Posterior vena cava (tissue), 2 donors: ENCODE measurements around the gene ERC2. TPM values are rescaled to one million over a fixed set of nuclear protein-coding genes. Genes with fewer than 3 reads are reported as not detected.

Experiments
- DNase-seq: peaks from one replicate; pipeline ENCODE4 v3.0.0-alpha.2; 2020; ENCODE audit warnings: low spot score
- intact Hi-C, 2 donors: fragments of 100-400 bp; cut with DNase I; formaldehyde crosslinking; loops; one replicate each; pipeline versions ENCODE4 v1.14.1 to v1.14.2; 2022 to 2023
- total RNA-seq, 2 donors: library from RNA; stranded (reverse); fragmentation: NEBNext Ultra II Directional; extraction: Animal tissue kit (Norgen Biotek cat#: 25700); gene quantifications; one replicate each; pipeline ENCODE4 v1.2.1, GENCODE V29; 2021
- donor health status: DM: yes; HTN: yes; CAD: no.
- donor health status: DM: yes; HTN: yes; CAD: no.

Gene ERC2
- total RNA-seq, 2 donors from 2014 or later = 0.14 TPM

DNA sequence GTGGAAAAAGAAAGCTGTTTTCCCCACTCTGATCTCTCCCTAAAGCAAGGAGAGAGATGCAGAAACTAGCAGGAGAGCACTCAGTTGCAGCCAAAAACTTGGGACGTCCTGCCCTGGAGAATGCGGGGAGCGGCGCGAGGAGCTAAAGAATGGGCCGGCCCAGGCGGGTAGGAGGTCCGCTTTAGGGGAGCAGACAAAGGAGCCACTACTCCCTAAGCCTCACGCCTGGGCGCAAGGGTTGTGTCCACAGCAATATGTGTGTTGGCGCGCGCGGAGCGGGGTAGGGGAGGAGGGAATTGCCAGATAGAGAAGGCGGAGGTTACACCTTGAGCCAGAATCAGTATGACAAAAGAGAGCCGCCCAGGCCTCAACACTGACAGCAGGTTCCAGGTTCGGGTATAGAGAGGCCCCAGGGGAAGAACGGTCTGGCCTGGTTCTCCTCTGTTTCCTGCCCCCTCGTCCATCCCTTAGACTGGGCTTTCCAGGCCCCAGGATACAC lies 984.0 kb downstream of the ERC2 start:
- intact Hi-C loops = loop anchor here (2.0 to 10.0 kb wide), 4 partner anchors 251 to 767 kb away; no protein-coding TSS in a partner anchor
- no peak for DNase-seq

DNA sequence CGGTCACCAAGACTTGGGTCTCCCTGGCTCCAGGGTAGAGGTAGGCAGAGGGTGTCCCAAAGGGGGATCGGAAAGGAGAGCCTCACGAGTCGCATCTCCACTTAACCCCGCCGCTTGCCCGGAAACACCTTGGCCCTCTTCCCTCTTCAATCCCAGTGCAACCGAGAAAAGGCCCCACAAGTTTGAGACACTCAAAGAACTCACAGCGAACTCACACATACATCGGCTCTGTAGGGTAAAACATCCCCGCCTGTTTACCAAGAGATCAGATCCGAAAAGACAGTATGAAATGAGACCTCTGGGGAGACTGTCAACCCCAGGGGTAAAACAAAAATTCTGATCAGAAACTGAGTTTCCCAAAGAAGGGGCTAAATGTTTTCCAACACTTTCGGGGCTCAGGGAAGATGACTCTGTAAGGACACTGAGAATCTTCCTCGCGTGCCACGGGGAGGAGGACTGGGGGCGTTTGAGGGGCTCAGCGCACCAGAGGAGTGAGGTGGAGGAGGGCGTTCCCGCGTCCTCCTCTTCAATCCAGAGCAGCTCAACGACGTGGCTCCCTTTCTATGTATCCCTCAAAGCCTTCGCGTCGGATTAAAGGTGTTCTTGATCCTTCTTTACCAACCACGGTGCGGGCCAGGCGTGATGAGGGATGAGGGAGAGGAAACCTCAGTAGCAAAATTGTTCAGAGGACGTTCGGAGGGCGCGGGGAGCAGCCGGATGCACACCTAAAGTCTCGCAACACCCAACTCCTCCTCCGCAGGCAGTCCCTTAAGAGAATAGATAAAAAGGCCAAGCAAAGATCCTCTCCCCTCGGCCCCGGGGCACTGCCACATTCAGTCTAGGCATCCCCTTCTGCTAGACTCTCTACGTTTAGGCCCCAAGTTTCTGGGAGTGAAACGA lies 984.8 kb downstream of the ERC2 start:
- intact Hi-C loops = loop anchor here (2.0 to 10.0 kb wide), 4 partner anchors 251 to 767 kb away; no protein-coding TSS in a partner anchor
- no peak for DNase-seq

DNA sequence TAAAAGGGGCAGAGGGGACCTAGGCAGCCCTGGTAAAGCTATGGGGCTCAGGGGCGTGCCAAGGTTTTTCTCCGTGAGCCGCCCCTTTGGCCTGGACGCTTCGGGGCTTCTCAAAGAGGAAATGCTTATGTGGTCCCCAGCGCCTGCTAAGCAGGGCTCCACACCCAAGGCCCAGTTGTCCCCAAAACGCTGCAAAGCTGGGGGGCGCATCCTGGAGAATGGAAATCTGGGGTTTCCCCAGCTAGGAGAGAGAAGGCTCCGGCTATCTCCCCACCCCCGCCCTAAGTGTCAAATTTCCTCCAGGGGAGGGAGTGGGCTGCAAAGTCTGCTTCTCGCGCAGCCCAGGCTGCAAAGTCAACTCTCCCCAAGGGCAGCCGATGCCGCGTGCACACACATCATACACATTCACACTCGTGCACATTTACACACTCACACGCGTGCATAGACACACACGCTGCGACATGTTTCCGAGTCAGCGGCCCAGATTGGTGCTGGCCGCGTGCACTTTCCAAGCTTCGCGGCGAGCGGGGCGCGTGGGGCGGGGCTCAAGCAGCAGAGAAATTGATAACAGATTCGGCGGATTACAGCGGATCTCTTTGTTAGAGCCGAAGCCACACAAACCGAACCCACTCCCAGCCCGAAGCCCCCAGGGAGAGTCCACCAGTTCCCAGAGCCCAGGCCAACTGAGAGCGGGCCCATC lies 985.6 kb downstream of the ERC2 start:
- intact Hi-C loops = loop anchor here (10.0 kb wide), 3 partner anchors 252 to 628 kb away; no protein-coding TSS in a partner anchor
- DNase-seq = no peak

DNA sequence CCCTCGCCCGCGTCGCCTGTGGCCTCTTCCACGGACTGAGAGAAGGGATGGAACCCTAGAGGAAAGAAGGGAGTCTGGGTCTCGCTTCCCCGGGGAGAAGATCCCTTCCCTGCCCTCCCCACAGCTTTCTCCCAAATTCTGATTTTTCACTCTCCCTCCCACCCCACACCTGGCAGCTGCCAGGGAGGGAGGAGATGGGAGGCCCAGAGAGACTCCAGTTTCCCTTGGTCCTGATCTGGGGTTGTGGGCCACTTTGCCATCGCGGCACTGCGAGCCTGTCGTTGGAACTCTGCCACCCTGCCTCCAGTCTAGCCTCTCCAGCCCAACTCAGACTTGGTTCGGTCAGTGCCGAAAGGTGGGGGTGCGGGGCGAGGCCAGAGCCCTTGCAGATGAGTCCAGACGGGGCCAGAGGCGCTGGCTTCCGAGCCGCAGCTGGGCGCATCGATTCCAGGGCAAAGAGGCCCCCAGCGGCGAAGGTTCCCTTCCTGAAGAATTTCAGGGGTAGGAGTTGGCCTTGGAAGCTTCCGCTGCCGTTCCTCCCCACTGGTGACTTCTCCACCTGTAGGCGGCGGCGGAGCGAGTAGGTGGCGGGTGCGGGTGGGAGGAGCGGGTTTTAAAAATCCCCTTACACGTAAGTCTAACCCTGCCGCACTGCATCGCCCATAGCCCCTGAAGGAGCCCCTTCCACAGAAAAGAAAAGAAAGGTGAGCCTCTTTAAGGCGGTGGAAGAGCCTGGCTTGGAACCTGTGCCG lies 986.3 kb downstream of the ERC2 start:
- intact Hi-C loops = loop anchor here (10.0 kb wide), 3 partner anchors 253 to 627 kb away; no protein-coding TSS in a partner anchor
- no peak for DNase-seq

DNA sequence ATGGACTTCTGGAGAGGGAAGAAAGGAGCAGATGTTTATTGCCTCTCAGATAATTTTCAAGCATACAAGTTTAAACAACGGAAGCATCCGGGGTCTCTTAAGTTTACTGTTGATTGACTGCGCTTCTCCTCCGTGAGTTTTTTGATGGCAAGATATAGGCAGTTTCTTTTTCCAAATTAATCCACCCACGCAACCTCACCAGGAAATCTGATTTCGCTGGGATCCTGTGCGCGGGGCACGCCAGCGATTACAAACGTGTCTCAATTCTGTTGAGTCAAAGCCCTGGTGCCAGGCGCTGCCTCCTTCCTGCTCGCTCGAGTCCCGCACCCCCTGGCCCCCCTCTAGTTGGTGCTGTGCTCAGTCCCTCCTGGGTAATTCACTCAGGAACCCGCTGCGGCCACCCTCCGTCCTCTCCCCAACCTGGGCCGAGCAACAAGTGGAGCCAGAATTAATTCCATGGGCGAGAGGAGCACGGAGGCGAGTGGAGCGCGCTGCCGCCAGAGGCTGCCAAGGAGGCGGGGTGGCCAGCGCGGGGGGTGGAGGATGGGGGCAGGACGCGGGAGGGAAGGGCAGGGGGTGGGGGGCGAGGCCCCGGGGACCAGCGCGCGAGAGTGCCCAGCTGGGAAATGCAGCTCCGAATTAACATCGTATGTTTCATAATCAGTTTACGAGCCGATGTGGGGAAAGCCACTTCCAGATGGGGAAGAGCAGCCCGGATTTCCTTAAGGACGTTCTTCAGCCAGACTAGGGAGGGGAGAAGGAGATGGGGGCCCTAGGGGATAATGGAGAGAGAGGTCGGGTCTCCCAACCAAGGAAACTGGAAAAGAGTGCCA lies 987.1 kb downstream of the ERC2 start:
- intact Hi-C loops = loop anchor here (10.0 kb wide), 3 partner anchors 254 to 626 kb away; no protein-coding TSS in a partner anchor
- no peak for DNase-seq

DNA sequence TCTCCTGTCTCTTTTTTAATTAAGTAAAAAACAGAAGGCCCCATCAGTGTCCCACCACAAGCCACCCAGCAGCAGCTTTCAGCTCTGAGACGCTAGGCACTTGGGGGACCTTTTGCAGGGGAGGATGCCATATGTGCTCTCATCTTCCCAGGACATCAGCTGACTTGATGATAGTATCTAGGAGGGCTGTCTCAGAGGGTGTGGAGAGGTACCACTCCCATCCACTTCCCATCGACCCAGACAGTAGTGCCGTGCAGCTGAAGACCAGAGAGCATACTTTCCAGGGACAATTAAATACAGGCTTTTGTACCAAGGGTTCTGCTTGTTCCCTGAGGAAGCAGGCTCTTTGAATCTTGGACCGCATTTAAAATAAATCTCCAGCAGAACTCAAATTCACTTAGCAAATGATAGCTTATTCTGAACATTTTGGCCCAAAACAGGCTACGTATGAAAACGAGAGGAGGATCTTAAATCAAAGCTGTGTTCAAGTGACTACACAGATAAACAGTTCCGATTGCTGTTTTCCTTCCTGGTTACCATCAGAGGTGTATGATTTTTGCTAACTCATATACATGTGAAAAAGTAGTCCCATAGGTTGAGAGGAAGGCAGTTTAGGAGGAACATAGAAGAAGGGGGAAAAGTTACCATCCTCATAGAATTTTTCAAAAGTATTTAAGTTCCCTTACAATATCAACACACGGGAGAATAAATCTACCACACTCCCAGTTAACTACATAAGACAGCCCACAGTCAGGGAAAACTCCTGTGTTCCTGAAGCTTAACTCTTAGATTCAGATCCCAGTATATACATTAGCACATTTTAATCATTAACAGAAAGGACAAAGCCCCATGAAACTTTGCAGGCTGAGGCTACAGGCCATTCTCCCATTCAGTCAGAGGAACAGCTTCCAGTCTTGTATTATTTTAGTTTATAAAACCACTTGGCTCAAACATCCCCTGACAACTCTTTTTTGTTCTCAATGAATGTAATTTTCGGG lies 990.7 kb downstream of the ERC2 start:
- intact Hi-C loops = no loop called here
- no peak for DNase-seq

DNA sequence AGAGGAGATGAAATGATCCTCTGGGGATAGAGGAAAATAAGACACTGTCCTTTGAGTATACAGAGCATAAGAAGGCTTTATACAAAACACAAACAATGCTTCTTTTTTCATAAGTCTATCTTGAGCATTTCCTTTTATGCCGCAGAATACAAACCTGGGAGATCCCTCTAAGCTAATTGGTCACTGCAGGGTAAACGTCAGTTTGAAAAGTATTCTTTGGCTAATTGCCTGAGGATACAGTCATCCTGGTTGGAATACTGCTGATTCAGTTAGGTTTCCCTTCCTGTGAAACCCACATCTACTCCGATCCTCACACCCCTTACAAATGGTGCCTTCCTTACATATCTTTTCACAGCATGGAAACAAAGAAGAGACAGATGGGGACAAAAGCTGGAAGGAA lies 991.8 kb downstream of the ERC2 start:
- no peak for DNase-seq
- intact Hi-C loops = no loop called here

DNA sequence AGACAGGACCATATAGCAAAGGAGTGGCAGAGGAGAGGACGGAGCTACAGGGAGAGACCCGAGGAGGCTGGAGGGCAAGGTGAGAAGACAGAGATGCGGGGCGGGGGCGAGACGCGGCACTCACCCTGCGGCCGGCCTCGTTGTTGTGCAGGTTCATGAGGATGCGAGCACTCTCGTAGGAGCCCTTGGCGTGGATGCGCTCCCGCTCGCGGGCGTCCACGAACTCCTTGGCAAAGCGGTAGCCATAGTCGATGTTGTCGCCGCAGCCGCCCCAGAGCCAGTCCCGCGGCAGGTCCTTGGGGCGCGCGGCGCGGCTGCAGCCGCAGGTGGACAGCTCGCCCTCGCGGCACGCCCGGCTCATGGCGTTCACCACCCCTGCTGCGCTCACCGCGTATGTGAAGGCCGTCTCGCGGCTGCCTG lies 994.0 kb downstream of the ERC2 start:
- intact Hi-C loops = no loop called here
- DNase-seq = no peak

GRCh38 chr3:55473788-55474187 lies 994.5 kb downstream of the ERC2 start:
- intact Hi-C loops = no loop called here
- DNase-seq = no peak

- intact Hi-C loops = no loop called here
- DNase-seq = no peak
These were observed 996.6 kb downstream of the ERC2 start for GRCh38 chr3:55471522-55472280.

DNA sequence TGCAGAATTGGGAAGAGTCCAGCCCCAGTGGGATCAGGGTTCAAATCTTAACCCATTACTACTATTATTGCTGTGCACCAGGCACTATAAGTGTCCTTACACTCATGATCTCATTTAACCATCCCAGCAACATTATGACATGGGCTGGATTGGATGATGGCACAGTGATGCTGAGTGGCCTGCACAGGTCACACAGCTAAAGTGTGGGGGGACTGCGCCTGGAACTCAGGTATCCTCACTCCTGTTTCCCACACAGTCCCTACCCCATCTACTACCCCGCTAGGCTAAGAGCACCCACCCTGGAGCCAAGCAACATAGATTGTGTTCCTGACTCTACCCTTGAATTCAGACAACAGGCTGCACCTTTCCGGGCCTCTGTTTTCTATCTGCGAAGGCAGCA lies 997.2 kb downstream of the ERC2 start:
- no peak for DNase-seq
- intact Hi-C loops = no loop called here

- intact Hi-C loops = no loop called here
- no peak for DNase-seq
These were observed 998.2 kb downstream of the ERC2 start for GRCh38 chr3:55469957-55470526.

DNA sequence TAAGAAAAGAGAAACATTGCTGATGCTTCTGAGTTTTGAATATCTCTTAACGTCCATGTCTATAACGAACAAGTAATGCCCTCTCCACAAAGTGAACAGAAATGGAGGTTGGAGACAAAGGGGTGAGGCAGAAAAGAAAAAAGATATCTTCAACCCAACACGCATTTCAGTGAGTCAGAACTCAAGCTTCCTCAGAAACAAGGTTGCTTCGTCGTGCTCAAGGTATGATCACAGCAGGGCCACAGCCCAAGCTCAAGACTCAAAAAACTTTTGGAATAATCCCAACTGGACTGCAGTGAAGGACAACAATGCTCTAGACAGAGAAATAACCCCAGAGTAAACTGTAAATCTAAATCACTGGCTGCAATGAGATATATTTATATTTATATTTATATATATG lies 1000.0 kb downstream of the ERC2 start:
- DNase-seq = no peak
- intact Hi-C loops = no loop called here

GRCh38 chr3:55467099-55467498 lies 1001.2 kb downstream of the ERC2 start:
- no peak for DNase-seq
- intact Hi-C loops = no loop called here

DNA sequence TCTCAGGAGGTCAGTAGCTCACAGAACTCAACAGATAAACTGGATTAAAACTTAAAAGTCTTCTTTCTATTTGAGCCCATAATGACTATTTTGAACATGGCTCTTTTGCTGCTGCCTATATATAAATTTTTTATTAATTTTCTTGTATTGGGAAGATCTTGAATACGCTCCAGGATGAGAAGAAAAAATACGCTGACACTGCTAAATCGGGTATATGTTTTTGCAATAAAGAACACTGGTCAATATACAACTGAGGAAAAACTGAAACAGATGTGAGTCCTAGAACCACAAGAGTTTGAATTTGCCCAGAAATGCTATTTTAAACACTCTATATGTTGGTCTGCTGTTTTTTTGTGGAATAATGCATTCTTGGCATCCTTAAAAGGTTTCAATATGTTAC lies 1001.7 kb downstream of the ERC2 start:
- intact Hi-C loops = no loop called here
- no peak for DNase-seq

- intact Hi-C loops = no loop called here
- no peak for DNase-seq
These were observed 1006.4 kb downstream of the ERC2 start for GRCh38 chr3:55461896-55462295.
